GM12873 (cell line): ENCODE results near the gene C16orf95.

ENCODE experiments used
- TF ChIP-seq, protein P1 (sequence below): IDR thresholded peaks from 2 replicates; pipeline ENCODE4 v1.5.1; 2012; ENCODE audit warnings: low read depth, mild to moderate bottlenecking, moderate library complexity, low read length, control low read depth; ENCODE audit not compliant: insufficient read depth; ENCODE audit errors: missing control alignments

The C16orf95 gene

GRCh38 chr16:87286839-87287626 lies 30.2 kb downstream of the C16orf95 start:
- TF ChIP-seq, protein P1, sequence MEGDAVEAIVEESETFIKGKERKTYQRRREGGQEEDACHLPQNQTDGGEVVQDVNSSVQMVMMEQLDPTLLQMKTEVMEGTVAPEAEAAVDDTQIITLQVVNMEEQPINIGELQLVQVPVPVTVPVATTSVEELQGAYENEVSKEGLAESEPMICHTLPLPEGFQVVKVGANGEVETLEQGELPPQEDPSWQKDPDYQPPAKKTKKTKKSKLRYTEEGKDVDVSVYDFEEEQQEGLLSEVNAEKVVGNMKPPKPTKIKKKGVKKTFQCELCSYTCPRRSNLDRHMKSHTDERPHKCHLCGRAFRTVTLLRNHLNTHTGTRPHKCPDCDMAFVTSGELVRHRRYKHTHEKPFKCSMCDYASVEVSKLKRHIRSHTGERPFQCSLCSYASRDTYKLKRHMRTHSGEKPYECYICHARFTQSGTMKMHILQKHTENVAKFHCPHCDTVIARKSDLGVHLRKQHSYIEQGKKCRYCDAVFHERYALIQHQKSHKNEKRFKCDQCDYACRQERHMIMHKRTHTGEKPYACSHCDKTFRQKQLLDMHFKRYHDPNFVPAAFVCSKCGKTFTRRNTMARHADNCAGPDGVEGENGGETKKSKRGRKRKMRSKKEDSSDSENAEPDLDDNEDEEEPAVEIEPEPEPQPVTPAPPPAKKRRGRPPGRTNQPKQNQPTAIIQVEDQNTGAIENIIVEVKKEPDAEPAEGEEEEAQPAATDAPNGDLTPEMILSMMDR, result no peak

DNA sequence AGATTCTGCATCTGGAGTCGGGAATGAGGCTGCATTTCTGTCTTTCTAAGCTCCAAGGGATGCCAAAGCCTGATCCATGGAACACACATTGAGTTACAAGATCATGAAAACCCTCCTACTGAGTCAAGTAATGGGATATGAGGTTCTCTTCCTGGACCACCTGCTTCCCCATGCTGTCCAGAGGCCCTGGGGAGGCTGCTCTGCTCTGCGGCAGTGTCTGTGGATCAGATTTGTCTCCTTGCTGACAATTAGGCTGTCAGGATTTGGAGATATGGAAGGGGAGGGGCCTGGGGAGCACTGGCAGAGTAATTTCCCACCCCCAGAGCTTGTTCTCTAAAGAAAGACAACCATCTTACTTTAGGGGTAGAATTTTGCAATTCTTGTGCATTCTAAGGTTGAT lies 33.0 kb downstream of the C16orf95 start:
- TF ChIP-seq, protein P1, result no peak

GRCh38 chr16:87279094-87279658 lies 38.0 kb downstream of the C16orf95 start:
- TF ChIP-seq, protein P1, result no peak

GRCh38 chr16:87278191-87279093 lies 38.8 kb downstream of the C16orf95 start:
- TF ChIP-seq, protein P1, result peak; percentile 82

DNA sequence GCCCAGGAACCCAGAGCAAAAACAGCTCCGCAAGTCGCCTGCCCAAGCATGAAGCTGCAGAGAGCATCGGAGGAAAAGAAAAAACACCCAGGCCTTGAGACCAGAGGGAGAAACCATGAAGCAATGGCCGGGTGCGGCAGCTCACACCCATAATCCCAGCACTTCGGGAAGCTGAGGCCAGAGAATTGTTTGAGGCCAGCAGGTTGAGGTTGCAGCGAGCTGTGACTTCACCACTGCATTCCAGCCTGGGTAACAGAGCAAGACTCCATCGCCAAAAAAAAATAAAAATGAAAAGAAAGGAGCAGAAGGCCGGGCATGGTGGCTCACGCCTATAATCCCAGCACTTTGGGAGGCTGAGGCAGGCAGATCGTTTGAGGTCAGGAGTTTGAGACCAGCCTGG lies 40.3 kb downstream of the C16orf95 start:
- TF ChIP-seq, protein P1, result no peak

DNA sequence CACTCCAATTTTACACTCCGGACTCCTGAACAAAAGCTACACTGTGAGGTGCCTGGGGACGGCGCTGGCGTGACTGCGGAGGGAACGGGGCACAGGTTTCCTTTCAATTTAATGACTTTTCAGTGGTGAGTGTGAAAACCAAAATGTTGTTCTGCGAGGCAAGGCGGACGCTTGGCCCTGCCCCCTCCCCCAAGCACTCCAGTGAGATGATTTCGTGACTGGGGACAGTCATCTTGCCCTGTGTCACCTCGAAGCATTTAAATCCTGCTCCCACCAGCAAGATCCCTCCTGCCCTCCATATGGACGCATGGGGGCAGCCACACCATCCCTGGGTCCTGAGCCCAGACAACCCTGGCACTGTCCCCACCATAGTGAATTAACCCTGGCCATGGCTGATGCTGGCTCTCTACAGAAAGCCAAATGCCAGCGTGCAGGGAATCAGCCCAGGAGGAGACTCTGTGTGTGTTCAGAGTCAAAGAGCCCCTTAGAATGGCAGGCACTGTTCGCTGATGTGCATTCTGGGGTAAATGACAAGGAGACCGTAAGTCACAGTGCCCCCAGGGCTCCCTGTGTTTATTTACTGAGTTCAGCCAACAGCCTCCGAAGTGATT lies 41.0 kb downstream of the C16orf95 start:
- TF ChIP-seq, protein P1, result peak; percentile 1
